ENCODE results near the gene AGAP1.

Gene AGAP1

GRCh38 chr2:235533198-235533597, 39.4 kb downstream of the AGAP1 start:
- no peak for DNase-seq (ENCODE audit: low read depth)

GRCh38 chr2:235533616-235534385, 40.0 kb downstream of the AGAP1 start:
- no peak for DNase-seq (ENCODE audit: low read depth)

- no peak for DNase-seq (ENCODE audit: low read depth)
Observed at GRCh38 chr2:235534678-235535422, 41.0 kb downstream of the AGAP1 start.

- no peak for DNase-seq (ENCODE audit: low read depth)
Observed at GRCh38 chr2:235535423-235536130, 41.7 kb downstream of the AGAP1 start.

DNA sequence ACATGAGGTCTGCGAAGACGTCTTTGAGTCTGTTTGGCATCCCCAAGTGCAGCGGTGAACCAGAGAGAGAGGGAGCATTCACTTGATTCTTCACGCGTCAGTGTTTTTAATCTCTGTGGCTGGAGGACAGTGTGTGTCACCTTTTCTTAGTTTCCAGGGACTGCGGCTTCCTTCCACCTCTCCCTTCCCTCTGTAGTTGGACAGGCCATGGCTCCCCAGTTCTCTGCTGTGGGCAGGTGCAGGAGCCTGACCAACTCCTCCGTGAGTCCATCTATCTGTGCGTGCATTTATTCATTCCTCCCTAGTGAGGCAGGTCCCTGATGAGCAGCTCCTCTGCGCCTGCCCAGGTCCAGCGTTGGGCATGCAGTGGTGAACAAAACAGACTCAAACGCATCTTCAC, 42.9 kb downstream of the AGAP1 start:
- DNase-seq (ENCODE audit: low read depth): no peak

- DNase-seq (ENCODE audit: low read depth): no peak
Observed at GRCh38 chr2:235537186-235537585, 43.3 kb downstream of the AGAP1 start.

GRCh38 chr2:235537587-235537986, 43.7 kb downstream of the AGAP1 start:
- no peak for DNase-seq (ENCODE audit: low read depth)

DNA sequence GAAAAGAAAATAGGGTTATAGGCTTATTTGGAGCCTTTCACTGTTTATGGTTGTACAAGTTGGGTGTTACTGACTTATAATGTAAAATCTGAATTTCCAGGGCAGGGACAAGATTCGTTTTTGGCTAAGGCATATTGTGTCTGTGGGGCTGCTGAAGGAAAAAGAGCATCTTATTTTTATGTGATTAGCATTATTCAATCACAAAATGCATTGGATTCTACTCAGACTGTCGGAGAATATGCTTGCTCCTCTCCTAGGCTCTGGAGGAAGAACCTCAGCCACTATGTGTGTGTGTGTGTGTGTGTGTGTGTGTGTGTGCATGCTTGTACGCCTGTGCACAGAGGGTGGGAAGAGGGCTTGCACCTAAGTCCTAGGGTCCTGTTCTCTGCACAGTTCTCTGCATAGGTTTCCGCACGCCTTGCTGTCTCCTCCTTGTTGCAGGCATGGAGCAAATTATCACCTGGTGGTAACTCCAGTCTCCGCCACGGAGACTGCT, 44.3 kb downstream of the AGAP1 start:
- DNase-seq (ENCODE audit: low read depth): no peak

DNA sequence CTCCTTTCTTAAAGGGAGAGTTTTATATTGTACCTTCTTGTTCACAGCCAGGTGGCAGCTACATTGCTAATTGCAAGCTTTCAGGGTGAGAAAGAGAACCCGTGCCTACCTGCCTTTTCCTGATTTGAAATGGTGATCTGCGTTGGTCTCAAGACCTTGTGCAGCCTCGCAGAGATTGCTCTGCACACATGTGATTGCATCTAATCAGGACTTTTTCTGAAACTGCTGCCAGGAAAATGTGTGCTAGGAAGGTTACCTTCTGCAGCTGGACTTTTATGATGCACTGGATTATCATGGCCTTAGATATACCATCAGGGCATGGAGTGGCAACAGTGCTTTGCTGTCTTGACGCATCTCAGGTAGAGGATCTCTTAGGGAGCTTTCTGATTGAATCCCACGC, 45.1 kb downstream of the AGAP1 start:
- DNase-seq (ENCODE audit: low read depth): no peak

DNA sequence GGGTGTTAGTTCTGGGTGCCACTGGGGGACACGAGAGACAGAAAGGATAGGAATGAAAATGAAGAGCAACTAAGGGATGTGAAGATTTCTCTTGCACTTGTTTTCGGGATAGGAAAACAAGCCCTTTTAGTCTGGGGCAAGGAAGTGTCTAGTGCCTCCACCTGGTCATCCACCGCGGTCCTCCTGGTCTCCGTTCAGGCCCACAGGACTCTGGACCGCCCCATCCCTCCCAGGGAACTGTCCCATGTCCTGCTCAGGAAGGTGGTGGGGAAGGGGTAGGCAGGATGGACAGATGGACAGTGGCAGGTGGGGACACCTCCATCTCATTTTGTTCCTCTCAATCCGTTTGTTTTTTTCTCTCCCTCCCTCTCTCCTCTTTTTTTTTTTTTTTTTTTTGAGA, 45.9 kb downstream of the AGAP1 start:
- no peak for DNase-seq (ENCODE audit: low read depth)

- no peak for DNase-seq (ENCODE audit: low read depth)
Observed at GRCh38 chr2:235541016-235541415, 47.2 kb downstream of the AGAP1 start.

- no peak for DNase-seq (ENCODE audit: low read depth)
Observed at GRCh38 chr2:235541838-235542549, 48.2 kb downstream of the AGAP1 start.

GRCh38 chr2:235542733-235543127, 48.9 kb downstream of the AGAP1 start:
- DNase-seq (ENCODE audit: low read depth): no peak

DNA sequence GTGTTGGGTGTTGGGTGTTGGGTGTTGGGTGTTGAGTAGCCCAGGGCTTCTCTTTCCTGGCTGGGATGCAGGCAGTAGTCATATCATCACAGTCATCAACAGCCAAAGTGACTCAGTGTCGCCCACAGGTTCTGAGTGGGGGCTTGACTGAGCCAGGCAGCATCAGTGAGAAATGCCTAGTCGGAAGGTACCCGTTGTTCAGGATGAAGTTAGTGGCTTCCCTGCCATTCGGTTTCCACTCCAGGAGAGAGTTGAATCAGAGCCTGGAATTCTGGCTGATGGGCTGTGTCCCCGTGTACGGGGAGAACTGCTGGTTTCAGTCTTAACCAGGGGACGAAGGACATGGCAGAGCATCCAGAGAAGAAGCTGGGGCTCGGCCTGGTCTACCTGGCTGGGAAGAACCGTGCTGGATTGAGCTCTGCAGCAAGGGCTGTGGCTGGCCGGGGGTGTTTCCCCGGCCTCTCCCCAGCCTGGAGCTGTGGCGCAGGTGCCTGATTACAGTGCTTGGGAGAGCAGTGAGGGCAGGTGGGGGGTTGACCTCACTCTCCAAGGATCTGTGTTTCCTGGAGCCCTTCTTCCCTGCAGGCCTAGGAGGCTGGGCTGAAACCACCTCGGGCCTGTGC, 49.4 kb downstream of the AGAP1 start:
- no peak for DNase-seq (ENCODE audit: low read depth)

- no peak for DNase-seq (ENCODE audit: low read depth)
Observed at GRCh38 chr2:235543851-235544688, 50.2 kb downstream of the AGAP1 start.

GRCh38 chr2:235544689-235544969, 50.8 kb downstream of the AGAP1 start:
- DNase-seq (ENCODE audit: low read depth): no peak

DNA sequence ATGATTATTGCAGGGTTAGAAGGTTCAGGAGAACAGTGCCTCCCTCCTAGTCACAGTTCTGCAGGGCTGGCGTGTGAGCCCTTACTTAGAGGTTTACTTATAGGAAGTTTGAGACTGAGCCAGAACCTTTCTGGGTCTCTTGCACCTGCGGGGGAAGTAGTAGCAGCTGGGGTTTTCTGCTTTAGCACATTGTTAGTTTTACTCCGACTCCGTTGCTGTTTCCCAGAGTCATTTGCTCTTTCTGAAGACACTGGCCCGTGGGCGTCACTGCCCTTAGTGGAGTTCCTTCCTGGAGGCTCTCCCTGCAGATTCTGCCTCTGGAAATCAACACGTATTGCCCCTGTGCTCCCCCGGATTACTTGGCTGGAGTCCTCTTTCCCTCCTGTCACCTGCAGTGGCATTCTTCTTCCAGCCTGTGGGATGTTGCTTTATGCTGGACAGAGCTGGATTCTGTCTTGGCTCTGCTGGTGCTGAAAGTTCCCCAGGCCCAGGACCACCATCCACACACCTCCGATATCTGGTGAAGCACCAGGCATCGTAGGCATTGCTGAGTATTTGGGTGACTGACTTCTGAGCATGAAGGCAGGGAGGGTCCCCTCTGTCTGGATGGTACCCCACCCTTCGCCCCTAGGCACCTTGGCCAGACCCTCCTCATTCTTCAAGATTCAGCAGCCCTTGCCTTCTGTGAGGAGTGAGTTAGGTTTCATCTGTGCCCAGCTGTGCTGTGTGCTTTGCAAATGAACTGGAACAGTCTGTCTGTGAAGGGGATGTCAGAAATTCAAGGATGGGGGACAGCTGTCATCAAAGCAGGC, 51.7 kb downstream of the AGAP1 start:
- DNase-seq (ENCODE audit: low read depth): no peak

DNA sequence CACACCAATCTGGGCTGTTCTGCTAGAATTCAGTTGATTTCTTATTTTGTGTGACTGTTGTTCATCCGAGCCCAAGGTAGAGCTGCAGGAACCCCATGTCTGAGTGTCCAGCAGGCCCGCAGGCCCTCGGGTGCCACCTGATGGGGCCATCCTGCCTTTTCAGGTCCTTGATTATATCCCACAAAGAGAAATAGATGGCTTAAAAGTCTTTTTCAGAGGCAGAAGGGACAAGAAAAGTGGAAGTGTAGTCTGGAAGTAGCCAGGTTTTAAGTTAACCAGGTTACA, 52.2 kb downstream of the AGAP1 start:
- no peak for DNase-seq (ENCODE audit: low read depth)

GRCh38 chr2:235546436-235546835, 52.6 kb downstream of the AGAP1 start:
- no peak for DNase-seq (ENCODE audit: low read depth)

GRCh38 chr2:235549735-235550377, 56.0 kb downstream of the AGAP1 start:
- no peak for DNase-seq (ENCODE audit: low read depth)
